Hematopoietic multipotent progenitor cell treated with erythropoietin and hydrocortisone succinate and interleukin-3 and kit ligand, for 17 days (in vitro differentiated cells): ENCODE results near the gene SECISBP2.
"Not testable (repeated sequence)": the region's sequence is repeated elsewhere in the genome, so short reads cannot be mapped to it uniquely, and the experiment has no call there.

Experiments
- DNase-seq: peaks from one replicate; pipeline ENCODE4 v3.0.0-alpha.2; 2015; ENCODE audit warnings: low spot score

Gene SECISBP2

GRCh38 chr9:89318123-89319014, at the start of gene SECISBP2:
SECISBP2 (plus strand) TSS chr9:89318500; CDS start chr9:89318577, 77 bp downstream.
- peak; percentile 93 for DNase-seq

- DNase-seq, result no peak
Measured at GRCh38 chr9:89273528-89274279, 44.6 kb upstream of the SECISBP2 start.

GRCh38 chr9:89274838-89275237, 43.5 kb upstream of the SECISBP2 start:
- DNase-seq, result no peak

GRCh38 chr9:89276040-89276439, 42.3 kb upstream of the SECISBP2 start:
- not testable (repeated sequence) for DNase-seq

- DNase-seq, result no peak
Measured at GRCh38 chr9:89277043-89277442, 41.3 kb upstream of the SECISBP2 start.

GRCh38 chr9:89277454-89277853, 40.8 kb upstream of the SECISBP2 start:
- no peak for DNase-seq

- no peak for DNase-seq
Measured at GRCh38 chr9:89278551-89278950, 39.7 kb upstream of the SECISBP2 start.

GRCh38 chr9:89278997-89279739, 39.1 kb upstream of the SECISBP2 start:
- DNase-seq, result peak; percentile 17

- DNase-seq, result no peak
Measured at GRCh38 chr9:89281106-89281505, 37.2 kb upstream of the SECISBP2 start.

GRCh38 chr9:89282248-89282968, 35.9 kb upstream of the SECISBP2 start:
- DNase-seq, result not testable (repeated sequence)

- no peak for DNase-seq
Measured at GRCh38 chr9:89284076-89284475, 34.2 kb upstream of the SECISBP2 start.

- DNase-seq, result no peak
Measured at GRCh38 chr9:89291741-89292140, 26.6 kb upstream of the SECISBP2 start.

GRCh38 chr9:89293014-89293413, 25.3 kb upstream of the SECISBP2 start:
- DNase-seq, result no peak

- no peak for DNase-seq
Measured at GRCh38 chr9:89295400-89295799, 22.9 kb upstream of the SECISBP2 start.

- not testable (repeated sequence) for DNase-seq
Measured at GRCh38 chr9:89301996-89302395, 16.3 kb upstream of the SECISBP2 start.

- no peak for DNase-seq
Measured at GRCh38 chr9:89304020-89304833, 14.1 kb upstream of the SECISBP2 start.

- DNase-seq, result no peak
Measured at GRCh38 chr9:89304834-89305188, 13.5 kb upstream of the SECISBP2 start.

- no peak for DNase-seq
Measured at GRCh38 chr9:89305868-89306267, 12.4 kb upstream of the SECISBP2 start.

- DNase-seq, result no peak
Measured at GRCh38 chr9:89309166-89309565, 9.1 kb upstream of the SECISBP2 start.

- DNase-seq, result no peak
Measured at GRCh38 chr9:89309608-89310474, 8.5 kb upstream of the SECISBP2 start.
